GM19035 (cell line): ENCODE data around the gene GNA14.
"Not testable (repeated sequence)": the region's sequence is repeated elsewhere in the genome, so short reads cannot be mapped to it uniquely, and the experiment has no call there.

Experiments
- ATAC-seq: cut with Tn5 transposase; IDR thresholded peaks from one replicate; pipeline ENCODE4 v1.9.1; 2021; ENCODE audit not compliant: unreplicated experiment

The GNA14 gene

GRCh38 chr9:77455312-77455927, 192.7 kb downstream of the GNA14 start:
- no peak for ATAC-seq

- no peak for ATAC-seq
Measured at GRCh38 chr9:77454663-77455062, 193.5 kb downstream of the GNA14 start.

GRCh38 chr9:77453825-77454647, 194.1 kb downstream of the GNA14 start:
- ATAC-seq: no peak

- no peak for ATAC-seq
Measured at GRCh38 chr9:77451507-77451906, 196.6 kb downstream of the GNA14 start.

- ATAC-seq: no peak
Measured at GRCh38 chr9:77450085-77450475, 198.0 kb downstream of the GNA14 start.

GRCh38 chr9:77449240-77450084, 198.7 kb downstream of the GNA14 start:
- no peak for ATAC-seq

GRCh38 chr9:77447646-77448045, 200.5 kb downstream of the GNA14 start:
- no peak for ATAC-seq

- ATAC-seq: no peak
Measured at GRCh38 chr9:77442436-77442835, 205.7 kb downstream of the GNA14 start.

GRCh38 chr9:77441124-77441523, 207.0 kb downstream of the GNA14 start:
- not testable (repeated sequence) for ATAC-seq

GRCh38 chr9:77440057-77440456, 208.1 kb downstream of the GNA14 start:
- ATAC-seq: no peak

- no peak for ATAC-seq
Measured at GRCh38 chr9:77438653-77439052, 209.5 kb downstream of the GNA14 start.

GRCh38 chr9:77435688-77436087, 212.4 kb downstream of the GNA14 start:
- ATAC-seq: no peak

GRCh38 chr9:77435277-77435676, 212.8 kb downstream of the GNA14 start:
- no peak for ATAC-seq

GRCh38 chr9:77433675-77434445, 214.3 kb downstream of the GNA14 start:
- ATAC-seq: peak; percentile 87

GRCh38 chr9:77432053-77432452, 216.1 kb downstream of the GNA14 start:
- no peak for ATAC-seq

- no peak for ATAC-seq
Measured at GRCh38 chr9:77429928-77430327, 218.2 kb downstream of the GNA14 start.

GRCh38 chr9:77427256-77427927, 220.7 kb downstream of the GNA14 start:
- no peak for ATAC-seq

GRCh38 chr9:77426712-77427111, 221.4 kb downstream of the GNA14 start:
- ATAC-seq: no peak

- ATAC-seq: no peak
Measured at GRCh38 chr9:77424993-77425392, 223.1 kb downstream of the GNA14 start.

GRCh38 chr9:77423841-77424240, 224.3 kb downstream of the GNA14 start:
- no peak for ATAC-seq
